Panc1 (cell line): Measurements from ENCODE around the gene INTS6L. TPM values are rescaled to one million over a fixed set of nuclear protein-coding genes. Genes with fewer than 3 reads are reported as not detected.

Experiments
- ATAC-seq: fragments of 200-7000 bp; cut with Tn5 transposase; 2 replicates; pipeline ENCODE4 v1.9.1; 2020; ENCODE audit warnings: mild to moderate bottlenecking, moderate library complexity
- BruUV-seq: library from RNA; stranded (reverse); fragments of 400-500 nt; replicated peaks from 2 replicates; lab custom pipeline; 2021; lab: Mats Ljungman, UMichigan
- CTCF ChIA-PET: fragments of 300-600 bp; sonication (Branson Sonifier 250); formaldehyde crosslinking; loops from one replicate; lab custom pipeline; 2022; ENCODE audit warnings: antibody characterized with exemption; lab: Charles Lee
- POLR2A ChIA-PET: fragments of 300-600 bp; sonication (Branson Sonifier 250); formaldehyde crosslinking; loops from one replicate; lab custom pipeline; 2022; ENCODE audit warnings: antibody characterized with exemption; lab: Charles Lee
- DNase-seq: peaks from one replicate; pipeline ENCODE4 v3.0.0-alpha.2; 2010; ENCODE audit warnings: low read depth, low spot score
- H3K27ac ChIP-seq: 2 replicates; pipeline ENCODE4 v1.5.1; 2011; ENCODE audit warnings: mild to moderate bottlenecking, low read length, inconsistent platforms
- H3K27me3 ChIP-seq: fragments of 200-500 bp; sonication (Bioruptor generic); 2 replicates; pipeline ENCODE4 v1.6.0; 2014; ENCODE audit warnings: low read length, inconsistent platforms; ENCODE audit not compliant: control insufficient read depth, insufficient read depth
- H3K36me3 ChIP-seq: fragments of 200-500 bp; sonication (Bioruptor generic); 2 replicates; pipeline ENCODE4 v1.5.1; 2014; ENCODE audit warnings: inconsistent platforms, mild to moderate bottlenecking, low read length, moderate library complexity; ENCODE audit not compliant: control insufficient read depth, insufficient read depth
- H3K4me1 ChIP-seq: 2 replicates; pipeline ENCODE4 v1.5.1; 2011; ENCODE audit warnings: inconsistent platforms, mild to moderate bottlenecking, low read length, moderate library complexity; ENCODE audit not compliant: control insufficient read depth, insufficient read depth
- H3K4me3 ChIP-seq, 2 experiments: 2 replicates each; pipeline ENCODE4 v1.5.1; 2011 to 2012; ENCODE audit warnings: low read depth in 2 of 2, low read length in 2 of 2, mild to moderate bottlenecking in 2 of 2, inconsistent platforms in 1 of 2, moderate library complexity in 1 of 2
- H3K9me3 ChIP-seq: fragments of 200-500 bp; sonication (Bioruptor generic); 2 replicates; pipeline ENCODE4 v1.5.1; 2014; ENCODE audit warnings: low read depth, mild to moderate bottlenecking, inconsistent platforms, low read length, moderate library complexity; ENCODE audit not compliant: control insufficient read depth, insufficient read depth
- POLR2AphosphoS5 ChIP-seq: IDR thresholded peaks from 2 replicates; pipeline ENCODE4 v1.6.1; 2012; ENCODE audit warnings: mild to moderate bottlenecking, low read depth, low read length, moderate library complexity
- SIN3A ChIP-seq: IDR thresholded peaks from 2 replicates; pipeline ENCODE4 v1.6.1; 2012; ENCODE audit warnings: low read depth, mild to moderate bottlenecking, low read length, moderate library complexity, borderline replicate concordance; ENCODE audit not compliant: insufficient read depth
- TCF7L2 ChIP-seq: IDR thresholded peaks from 2 replicates; pipeline ENCODE4 v1.6.1; 2011; ENCODE audit warnings: mild to moderate bottlenecking, low read depth, low read length, inconsistent platforms
- in situ Hi-C: cut with HindIII; loops from 2 replicates; pipeline ENCODE4 v1.10.0; 2016; ENCODE audit warnings: low sequenced_read_pairs, low pct_unique_long_range_greater_than_20kb
- intact Hi-C: fragments of 100-400 bp; cut with micrococcal nuclease; formaldehyde crosslinking; loops from one replicate; pipeline ENCODE4 v1.10.0; 2022; ENCODE audit not compliant: unreplicated experiment
- total RNA-seq: library from RNA; stranded (reverse); gene quantifications from one replicate; pipeline ENCODE4 v1.2.1, GENCODE V29; 2021; ENCODE audit not compliant: unreplicated experiment
- TF ChIP-seq, protein P1 (sequence below): fragments of 450-650 bp; IDR thresholded peaks from 2 replicates; pipeline ENCODE4 v1.5.1; 2017; ENCODE audit warnings: mild to moderate bottlenecking
- TF ChIP-seq, protein P2 (sequence below), 2 experiments: IDR thresholded peaks; 2 replicates each; pipeline ENCODE4 v1.6.1; 2011 to 2012; ENCODE audit warnings: low read depth in 2 of 2, control low read depth in 1 of 2, low read length in 1 of 2, mild to moderate bottlenecking in 1 of 2, moderate library complexity in 1 of 2; ENCODE audit not compliant: insufficient read depth in 1 of 2

The INTS6L gene
- total RNA-seq, 1 experiment from 2014 or later, result 19.6 TPM

- ATAC-seq, result no peak
- CTCF ChIA-PET, result no interaction called here
- Histone ChIP-seq H3K27ac (no peak overlapping the region), H3K27me3 (no peaks in the 10 kb centered on the region), H3K36me3 (no peaks in the 10 kb centered on the region), H3K9me3 (no peaks in the 10 kb centered on the region), H3K4me1 (no peaks in the 10 kb centered on the region), H3K4me3 (no peak overlapping the region)
- no TSS peak for BruUV-seq
- POLR2A ChIA-PET, result no interaction called here
- TF ChIP-seq, protein P1, sequence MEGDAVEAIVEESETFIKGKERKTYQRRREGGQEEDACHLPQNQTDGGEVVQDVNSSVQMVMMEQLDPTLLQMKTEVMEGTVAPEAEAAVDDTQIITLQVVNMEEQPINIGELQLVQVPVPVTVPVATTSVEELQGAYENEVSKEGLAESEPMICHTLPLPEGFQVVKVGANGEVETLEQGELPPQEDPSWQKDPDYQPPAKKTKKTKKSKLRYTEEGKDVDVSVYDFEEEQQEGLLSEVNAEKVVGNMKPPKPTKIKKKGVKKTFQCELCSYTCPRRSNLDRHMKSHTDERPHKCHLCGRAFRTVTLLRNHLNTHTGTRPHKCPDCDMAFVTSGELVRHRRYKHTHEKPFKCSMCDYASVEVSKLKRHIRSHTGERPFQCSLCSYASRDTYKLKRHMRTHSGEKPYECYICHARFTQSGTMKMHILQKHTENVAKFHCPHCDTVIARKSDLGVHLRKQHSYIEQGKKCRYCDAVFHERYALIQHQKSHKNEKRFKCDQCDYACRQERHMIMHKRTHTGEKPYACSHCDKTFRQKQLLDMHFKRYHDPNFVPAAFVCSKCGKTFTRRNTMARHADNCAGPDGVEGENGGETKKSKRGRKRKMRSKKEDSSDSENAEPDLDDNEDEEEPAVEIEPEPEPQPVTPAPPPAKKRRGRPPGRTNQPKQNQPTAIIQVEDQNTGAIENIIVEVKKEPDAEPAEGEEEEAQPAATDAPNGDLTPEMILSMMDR, result no peak
- TF ChIP-seq, protein P2, sequence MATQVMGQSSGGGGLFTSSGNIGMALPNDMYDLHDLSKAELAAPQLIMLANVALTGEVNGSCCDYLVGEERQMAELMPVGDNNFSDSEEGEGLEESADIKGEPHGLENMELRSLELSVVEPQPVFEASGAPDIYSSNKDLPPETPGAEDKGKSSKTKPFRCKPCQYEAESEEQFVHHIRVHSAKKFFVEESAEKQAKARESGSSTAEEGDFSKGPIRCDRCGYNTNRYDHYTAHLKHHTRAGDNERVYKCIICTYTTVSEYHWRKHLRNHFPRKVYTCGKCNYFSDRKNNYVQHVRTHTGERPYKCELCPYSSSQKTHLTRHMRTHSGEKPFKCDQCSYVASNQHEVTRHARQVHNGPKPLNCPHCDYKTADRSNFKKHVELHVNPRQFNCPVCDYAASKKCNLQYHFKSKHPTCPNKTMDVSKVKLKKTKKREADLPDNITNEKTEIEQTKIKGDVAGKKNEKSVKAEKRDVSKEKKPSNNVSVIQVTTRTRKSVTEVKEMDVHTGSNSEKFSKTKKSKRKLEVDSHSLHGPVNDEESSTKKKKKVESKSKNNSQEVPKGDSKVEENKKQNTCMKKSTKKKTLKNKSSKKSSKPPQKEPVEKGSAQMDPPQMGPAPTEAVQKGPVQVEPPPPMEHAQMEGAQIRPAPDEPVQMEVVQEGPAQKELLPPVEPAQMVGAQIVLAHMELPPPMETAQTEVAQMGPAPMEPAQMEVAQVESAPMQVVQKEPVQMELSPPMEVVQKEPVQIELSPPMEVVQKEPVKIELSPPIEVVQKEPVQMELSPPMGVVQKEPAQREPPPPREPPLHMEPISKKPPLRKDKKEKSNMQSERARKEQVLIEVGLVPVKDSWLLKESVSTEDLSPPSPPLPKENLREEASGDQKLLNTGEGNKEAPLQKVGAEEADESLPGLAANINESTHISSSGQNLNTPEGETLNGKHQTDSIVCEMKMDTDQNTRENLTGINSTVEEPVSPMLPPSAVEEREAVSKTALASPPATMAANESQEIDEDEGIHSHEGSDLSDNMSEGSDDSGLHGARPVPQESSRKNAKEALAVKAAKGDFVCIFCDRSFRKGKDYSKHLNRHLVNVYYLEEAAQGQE (IDR thresholded peaks at IDR 0.05; ENCODE audit: insufficient read depth in 1 of 2, low read depth in 2 of 2, low read length in 1 of 2), result no peak
- TF ChIP-seq SIN3A (no peak), POLR2AphosphoS5 (no peak), TCF7L2 (no peak)
- no peak for DNase-seq
- intact Hi-C loops (no loop called here), in situ Hi-C loops (no loop called here)
Observed at GRCh38 chrX:135528756-135529155, 8.3 kb downstream of the INTS6L start.

DNA sequence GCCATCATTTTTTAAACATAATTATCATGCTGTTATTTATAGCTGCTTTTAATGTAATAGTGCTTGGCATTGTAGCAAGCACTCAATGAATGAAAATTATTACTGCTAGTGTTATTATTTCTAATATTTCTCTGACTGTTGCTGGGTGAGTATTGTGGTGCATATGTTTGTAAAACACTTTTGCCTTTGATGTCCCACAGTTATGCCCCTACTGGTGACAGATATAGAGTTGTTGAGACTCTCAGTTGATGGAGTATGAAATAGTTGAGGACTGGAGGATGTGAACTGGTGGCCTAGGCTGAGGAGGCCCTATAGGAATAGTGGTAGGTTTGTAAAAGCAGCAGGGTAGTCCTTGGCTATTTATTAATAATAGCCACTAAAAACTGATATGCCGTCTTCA lies 9.6 kb downstream of the INTS6L start:
- Histone ChIP-seq H3K4me3 (no peak overlapping the region), H3K27me3 (no peaks in the 10 kb centered on the region), H3K27ac (no peak overlapping the region), H3K4me1 (no peaks in the 10 kb centered on the region), H3K9me3 (no peaks in the 10 kb centered on the region), H3K36me3 (no peaks in the 10 kb centered on the region)
- no peak for DNase-seq
- TF ChIP-seq POLR2AphosphoS5 (no peak), SIN3A (no peak), TCF7L2 (no peak)
- TF ChIP-seq, protein P2 (IDR thresholded peaks at IDR 0.05; ENCODE audit: insufficient read depth in 1 of 2, low read depth in 2 of 2, low read length in 1 of 2), result no peak
- TF ChIP-seq, protein P1, result no peak
- ChIA-PET POLR2A (no interaction called here), CTCF (no interaction called here)
- in situ Hi-C loops (no loop called here), intact Hi-C loops (no loop called here)
- no TSS peak for BruUV-seq
- no peak for ATAC-seq
